ENCODE measurements around the gene HSFY2.
"Not testable (repeated sequence)": the region's sequence is repeated elsewhere in the genome, so short reads cannot be mapped to it uniquely, and the experiment has no call there.

Gene HSFY2, protein sequence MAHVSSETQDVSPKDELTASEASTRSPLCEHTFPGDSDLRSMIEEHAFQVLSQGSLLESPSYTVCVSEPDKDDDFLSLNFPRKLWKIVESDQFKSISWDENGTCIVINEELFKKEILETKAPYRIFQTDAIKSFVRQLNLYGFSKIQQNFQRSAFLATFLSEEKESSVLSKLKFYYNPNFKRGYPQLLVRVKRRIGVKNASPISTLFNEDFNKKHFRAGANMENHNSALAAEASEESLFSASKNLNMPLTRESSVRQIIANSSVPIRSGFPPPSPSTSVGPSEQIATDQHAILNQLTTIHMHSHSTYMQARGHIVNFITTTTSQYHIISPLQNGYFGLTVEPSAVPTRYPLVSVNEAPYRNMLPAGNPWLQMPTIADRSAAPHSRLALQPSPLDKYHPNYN

DNA sequence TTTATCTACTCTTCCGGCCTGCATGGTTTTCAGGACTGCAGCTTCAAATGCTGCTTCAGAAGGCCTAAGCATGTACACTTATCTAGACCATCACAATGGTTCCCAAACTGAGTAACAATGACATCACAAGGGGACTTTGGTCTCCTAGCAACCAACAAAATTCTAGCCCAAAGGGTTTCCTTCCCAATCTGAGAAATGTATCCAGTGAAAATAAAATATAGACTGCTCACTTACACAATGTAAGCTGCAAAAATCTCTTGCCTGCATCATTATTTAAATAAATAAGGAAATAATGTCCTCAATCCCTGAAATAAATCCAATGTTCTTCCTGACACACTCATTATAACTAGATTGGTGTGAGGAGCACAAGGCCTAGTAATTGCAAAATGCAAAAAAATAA lies at the start of gene HSFY2:
Gene HSFY2, minus strand, starts transcription at position 101 of the 400 bp plus-strand sequence. CDS start 117 bp downstream, outside the sequence.
- not testable (repeated sequence) for DNase-seq

DNA sequence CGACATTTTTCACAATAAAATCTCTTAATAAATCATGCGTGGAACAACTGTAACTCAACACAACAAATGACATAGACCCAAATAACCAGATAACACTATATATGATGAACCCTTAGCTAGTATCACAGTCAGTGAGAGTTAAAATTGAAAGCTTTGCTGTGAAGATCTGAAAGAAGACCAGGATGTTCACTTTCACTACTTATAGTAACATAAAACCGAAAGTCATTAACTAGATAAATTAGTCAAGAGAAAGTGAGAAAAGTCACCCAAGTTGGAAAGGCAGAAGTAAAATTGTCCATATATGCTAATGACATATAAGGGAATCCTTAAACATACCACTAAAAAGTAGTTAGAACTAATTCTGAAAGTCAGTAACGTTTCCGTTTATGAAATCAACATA lies 42.2 kb upstream of the HSFY2 start:
- DNase-seq = not testable (repeated sequence)

DNA sequence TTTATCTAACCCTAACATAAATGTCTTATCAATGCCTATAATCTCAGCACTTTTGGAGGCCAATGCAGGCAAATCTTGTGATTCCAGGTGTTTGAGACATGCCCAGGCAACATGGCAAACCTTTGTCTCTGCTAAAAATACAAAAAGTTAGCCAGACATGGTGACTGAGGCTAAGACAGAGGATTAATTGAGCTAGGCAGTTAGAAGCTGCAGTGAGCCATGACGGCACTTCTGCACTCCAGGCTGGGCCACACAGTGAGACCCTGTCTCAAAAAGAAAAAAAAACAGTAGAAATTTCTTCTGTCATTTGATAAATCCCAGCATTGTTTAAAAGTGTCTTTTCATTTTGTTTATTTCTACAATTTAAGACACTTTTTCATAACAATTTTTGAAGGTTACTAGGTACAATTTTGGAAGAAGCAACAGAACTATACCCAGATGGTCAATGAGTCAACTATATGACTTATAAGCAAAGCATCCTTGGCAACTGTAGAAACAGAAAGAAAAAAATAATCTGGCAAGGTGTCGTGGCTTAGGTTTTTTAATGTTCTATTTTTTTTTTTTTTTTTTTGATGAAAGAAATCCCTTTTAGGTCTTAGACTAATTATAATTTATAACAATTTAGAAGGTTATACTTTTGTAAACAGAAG lies 15.3 kb upstream of the HSFY2 start:
- not testable (repeated sequence) for DNase-seq

DNA sequence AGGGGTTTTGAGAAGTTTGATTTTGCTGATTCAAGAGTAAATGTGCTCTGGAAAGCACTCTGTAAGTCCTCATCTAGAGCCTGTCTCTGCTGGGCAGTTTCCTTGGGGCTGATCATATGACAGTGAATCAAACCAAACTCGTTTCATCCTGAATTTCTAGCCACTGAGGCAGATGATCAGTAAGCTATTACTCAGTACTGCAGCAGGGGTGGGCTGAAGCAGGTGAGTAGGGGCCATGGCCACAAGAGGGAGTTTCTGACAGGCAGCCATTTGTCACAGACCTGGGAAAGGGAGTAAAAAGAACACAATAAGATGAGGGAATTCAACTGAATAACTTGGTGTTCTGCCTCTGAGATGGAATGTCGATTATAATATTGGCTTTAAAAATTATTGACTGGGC lies 19.5 kb downstream of the HSFY2 start:
- DNase-seq = not testable (repeated sequence)

DNA sequence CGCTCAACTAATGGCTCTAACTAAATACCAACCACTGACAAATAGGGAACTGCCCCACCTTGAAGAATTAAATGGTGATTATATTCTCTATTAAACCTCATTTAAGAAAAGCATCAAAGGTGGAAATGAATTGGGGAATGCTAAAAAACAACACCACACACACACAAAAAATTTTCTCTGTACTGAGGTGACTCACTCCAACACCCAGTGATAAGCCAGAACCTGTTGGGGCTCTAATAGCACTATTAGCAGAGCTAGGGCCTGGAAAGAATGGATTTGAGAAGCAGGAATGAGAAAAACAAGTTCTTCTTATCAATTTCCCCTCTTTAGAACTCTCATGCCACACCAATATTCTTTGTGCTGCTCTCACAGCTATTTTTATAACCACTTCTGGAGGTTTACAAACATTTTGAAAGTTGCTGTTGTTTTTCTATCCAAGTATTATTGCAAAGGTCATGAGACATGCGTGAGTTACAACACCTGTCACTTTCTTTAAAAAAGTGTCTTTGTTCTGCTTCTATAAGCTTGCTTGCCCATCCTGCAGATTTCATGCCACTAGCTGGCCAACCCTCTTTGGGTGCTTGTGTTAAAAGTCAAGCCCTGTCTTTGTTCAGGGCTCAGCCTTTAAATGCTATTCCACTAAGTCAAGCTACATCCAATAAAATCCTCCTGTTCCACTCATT lies 20.3 kb downstream of the HSFY2 start:
- DNase-seq = not testable (repeated sequence)

DNA sequence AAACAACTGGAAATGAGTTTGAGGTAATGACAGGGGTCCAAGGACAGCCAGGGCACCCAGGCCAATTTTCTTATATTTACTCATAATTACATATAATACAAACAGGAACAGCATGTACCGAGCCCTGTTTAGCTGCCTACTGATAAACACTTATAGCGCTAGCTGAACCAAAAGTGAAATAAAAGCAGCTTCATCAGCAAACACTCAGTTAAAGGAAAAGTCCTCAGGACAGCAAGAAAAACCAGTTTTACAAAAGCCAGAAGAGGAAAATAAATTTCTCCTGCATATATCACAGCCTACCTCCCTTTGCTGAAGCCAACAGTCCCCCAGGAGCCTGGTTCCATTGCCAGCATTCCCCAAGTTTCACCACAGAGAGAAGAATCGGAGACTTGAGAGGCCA lies 49.8 kb downstream of the HSFY2 start:
- not testable (repeated sequence) for DNase-seq
